ENCODE results near the gene WNT9A.
"Not testable (repeated sequence)": the region's sequence is repeated elsewhere in the genome, so short reads cannot be mapped to it uniquely, and the experiment has no call there.

WNT9A gene

GRCh38 chr1:227910511-227911153 is 37.1 kb downstream of the WNT9A start:
- DNase-seq (ENCODE audit: low read depth in 2 of 2), result no peak

DNA sequence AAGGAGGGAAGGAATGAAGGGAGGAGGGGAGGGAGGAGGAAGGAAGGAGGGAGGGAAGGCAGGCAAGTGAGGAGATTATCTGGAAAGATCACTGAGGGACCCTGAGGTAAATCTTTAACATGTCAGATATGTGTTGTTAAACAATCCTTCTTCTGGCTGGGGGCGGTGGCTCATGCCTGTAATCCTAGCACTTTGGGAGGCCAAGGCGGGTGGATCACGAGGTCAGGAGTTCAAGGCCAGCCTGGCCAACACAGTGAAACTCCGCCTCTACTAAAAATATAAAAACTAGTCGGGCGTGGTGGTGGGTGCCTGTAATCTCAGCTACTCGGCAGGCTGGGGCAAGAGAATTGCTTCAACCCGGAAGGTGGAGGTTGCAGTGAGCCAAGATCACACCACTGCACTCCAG is 37.8 kb downstream of the WNT9A start:
- not testable (repeated sequence) for DNase-seq (ENCODE audit: low read depth in 2 of 2)

DNA sequence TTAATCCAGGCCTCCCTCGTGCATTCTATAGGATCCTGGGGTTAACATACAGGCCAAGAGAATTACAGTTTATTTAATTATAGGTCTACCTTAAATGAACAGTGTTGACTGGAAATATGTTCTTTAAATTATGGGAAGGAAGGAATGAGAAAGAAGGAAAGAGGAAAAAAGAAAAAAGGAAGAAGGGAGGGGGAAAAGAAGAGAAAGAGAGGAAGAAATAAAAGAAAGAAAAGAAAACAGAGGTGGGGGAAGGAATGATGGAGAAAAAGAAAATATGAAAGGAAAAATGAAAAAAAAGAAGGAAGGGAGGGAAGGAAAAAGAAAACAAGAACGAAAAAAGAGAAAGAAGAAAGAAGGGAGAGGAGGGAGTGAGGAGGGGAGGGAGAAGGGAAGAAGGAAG is 38.5 kb downstream of the WNT9A start:
- no peak for DNase-seq (ENCODE audit: low read depth in 2 of 2)

DNA sequence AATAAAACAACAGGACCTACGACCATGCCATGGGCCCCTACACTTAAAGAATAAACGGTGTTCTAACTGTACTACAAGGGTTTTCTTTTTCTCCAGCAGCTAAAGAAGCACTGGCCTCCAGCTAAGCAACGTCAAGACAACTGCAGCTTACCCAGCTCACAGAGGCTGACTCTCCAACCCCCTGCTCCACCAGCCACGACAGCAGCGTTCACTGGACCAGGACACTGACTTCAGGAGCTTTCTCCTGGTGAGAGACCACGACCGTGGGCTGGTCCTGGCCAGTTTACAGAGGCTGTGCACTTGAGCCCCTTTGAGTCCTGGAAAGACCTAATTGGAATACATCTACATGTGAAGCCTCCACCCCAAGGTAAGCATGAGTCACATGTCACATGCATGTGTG is 39.4 kb downstream of the WNT9A start:
- no peak for DNase-seq (ENCODE audit: low read depth in 2 of 2)

GRCh38 chr1:227907439-227908015 is 40.2 kb downstream of the WNT9A start:
- DNase-seq (ENCODE audit: low read depth in 2 of 2), result no peak

- DNase-seq (ENCODE audit: low read depth in 2 of 2), result no peak
These were observed 41.1 kb downstream of the WNT9A start for GRCh38 chr1:227906550-227907071.

- DNase-seq (ENCODE audit: low read depth in 2 of 2), result no peak
These were observed 41.9 kb downstream of the WNT9A start for GRCh38 chr1:227905573-227906487.

DNA sequence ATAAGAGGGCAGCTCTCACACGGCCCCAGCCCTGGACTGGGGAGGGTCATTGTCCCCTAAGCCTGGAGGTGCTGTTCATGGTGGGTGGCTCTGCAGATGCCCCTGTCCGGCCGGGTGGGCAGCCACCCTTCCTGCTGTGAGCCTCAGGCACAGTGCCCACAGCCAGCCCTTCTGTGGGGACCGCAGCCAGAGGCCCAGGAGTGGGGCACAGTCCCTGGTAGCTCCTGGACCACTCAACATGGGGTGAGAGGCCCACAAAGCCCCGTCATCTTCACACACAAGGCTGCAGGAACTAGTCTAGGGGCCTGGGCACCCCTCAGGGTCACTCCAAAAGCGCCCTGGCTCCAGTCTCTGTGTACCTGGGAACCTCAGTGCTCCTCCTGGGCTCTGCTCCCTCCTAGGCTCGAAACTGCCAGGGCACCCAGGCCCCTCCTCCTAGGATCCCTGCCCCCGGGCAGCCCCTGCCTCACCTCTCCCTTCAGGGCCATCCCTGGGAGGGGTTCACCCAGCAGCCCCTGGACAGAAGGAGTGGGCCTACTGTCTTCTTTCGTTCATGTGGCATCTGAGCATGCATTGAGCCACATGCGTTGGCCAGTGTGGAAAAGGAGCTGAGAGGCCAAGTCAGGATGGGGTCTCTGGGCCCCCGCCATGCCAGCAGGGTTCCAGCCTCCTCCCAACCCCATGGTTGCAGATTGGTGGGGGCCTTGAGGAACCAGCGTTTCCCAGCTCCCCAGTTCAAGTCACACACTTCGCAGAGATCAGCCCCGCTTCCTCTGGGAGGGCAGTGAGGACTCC is 43.0 kb downstream of the WNT9A start:
- DNase-seq (ENCODE audit: low read depth in 2 of 2), result no peak

GRCh38 chr1:227903614-227904501 is 43.9 kb downstream of the WNT9A start:
- no peak for DNase-seq (ENCODE audit: low read depth in 2 of 2)

DNA sequence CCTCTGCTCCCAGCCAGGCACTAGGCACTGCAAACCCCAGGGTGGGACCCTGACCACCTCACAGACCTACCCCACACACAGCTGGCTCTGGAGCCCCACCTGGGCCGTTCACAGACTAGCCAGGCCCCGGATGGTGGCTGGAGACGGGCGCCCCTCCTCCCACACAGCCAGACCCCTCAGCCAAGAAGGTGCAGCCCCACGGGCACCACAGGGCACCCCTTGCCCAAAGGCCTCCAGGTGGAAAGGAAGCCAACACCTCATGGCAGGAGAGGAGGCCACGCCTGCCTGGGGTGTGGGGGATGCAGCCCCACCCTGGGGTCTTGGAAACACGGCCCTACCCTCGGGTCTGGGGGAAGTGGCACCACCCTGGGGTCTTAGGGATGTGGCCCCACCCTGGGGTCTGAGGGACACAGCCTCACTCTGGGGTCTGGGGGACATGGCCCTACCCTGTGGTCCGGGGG is 44.6 kb downstream of the WNT9A start:
- DNase-seq (ENCODE audit: low read depth in 2 of 2), result no peak

DNA sequence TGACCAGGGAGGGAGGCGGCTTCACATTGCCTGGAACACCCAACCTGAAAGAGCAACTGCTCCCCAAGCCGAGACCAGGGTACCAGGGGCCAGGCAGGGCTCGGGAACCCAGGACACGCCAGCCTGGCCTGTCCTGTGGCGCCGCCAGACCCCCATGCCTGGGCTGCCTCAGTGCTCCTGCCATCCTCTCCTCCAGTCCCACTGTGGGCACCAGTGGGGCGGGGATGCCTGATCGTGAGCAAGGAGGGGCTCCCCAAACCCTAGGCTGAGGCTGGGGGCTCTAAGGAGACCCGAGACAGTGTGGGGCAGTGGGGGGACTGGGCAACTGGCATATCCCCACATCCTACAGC is 45.1 kb downstream of the WNT9A start:
- no peak for DNase-seq (ENCODE audit: low read depth in 2 of 2)

GRCh38 chr1:227901906-227902640 is 45.7 kb downstream of the WNT9A start:
- no peak for DNase-seq (ENCODE audit: low read depth in 2 of 2)

- DNase-seq (ENCODE audit: low read depth in 2 of 2), result no peak
These were observed 46.4 kb downstream of the WNT9A start for GRCh38 chr1:227901239-227901905.

DNA sequence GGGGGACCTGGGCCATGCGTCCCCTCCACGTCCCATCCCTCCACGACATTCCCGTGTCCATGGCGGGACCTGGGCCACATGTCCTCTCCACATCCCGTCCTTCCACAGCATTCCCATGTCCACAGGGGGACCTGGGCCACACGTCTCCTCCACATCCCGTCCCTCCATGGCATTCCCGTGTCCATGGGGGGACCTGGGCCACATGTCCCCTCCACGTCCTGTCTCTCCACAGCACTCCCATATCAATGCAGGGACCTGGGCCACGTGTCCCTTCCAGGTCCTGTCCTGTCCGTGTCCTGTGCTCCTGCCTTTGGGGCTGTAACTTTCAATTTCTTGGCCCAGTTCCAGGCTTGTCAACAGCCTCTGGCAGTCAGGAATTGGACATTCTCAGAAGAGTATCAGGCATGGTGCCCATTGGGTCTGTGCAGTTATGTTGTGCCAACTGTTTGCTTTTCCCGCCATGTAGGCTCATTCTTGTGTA is 47.1 kb downstream of the WNT9A start:
- DNase-seq (ENCODE audit: low read depth in 2 of 2), result no peak

- no peak for DNase-seq (ENCODE audit: low read depth in 2 of 2)
These were observed 47.8 kb downstream of the WNT9A start for GRCh38 chr1:227899820-227900449.

DNA sequence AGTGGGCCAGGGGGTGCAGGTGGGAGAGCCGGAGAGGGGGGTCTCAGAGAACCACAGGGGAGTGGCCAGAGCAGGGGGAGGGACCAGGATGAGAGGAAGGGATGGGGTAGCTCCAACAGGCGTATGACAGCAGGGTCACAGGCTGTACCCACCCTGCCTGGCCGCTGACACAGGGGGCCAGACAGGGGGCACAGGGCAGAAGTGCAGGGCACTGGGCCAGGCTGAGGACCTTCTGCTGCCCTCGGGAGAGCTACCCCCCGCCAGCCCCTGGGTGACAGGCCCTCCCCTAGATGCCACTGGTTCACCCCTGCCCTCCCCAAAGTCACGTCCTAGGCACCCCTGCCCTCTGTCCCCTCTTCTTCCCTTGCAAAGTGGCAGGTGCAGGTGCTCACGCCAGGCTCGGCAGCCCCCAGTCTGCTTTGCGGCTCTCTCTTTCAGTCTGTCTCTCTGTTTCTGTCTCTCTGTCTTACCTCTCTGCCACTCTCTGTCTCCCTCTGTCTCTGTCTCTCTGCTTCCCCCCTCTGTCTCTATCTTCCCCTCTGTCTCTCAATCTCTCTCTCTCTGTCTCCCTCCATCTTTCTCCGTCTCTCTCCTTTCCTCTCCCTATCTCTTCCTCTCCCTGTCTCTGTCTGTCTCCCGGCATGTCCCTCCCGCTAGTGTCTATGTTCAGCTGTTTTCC is 48.5 kb downstream of the WNT9A start:
- DNase-seq (ENCODE audit: low read depth in 2 of 2), result no peak

GRCh38 chr1:227898502-227899140 is 49.1 kb downstream of the WNT9A start:
- DNase-seq (ENCODE audit: low read depth in 2 of 2), result no peak

Data from stimulated activated CD8-positive, alpha-beta memory T cell treated with anti-CD3 and anti-CD28 coated beads, Interleukin-2, amount 100 ng/mL, for 1 hour (primary cell).